Stimulated activated CD4-positive, alpha-beta T cell treated with anti-CD3 and anti-CD28 coated beads, TNF-alpha, amount 100 ng/mL, for 4 hours (primary cell): ENCODE data around the gene IRF9.

Experiments
- DNase-seq, 3 experiments: peaks; one replicate each; pipeline ENCODE4 v3.0.0-alpha.2; 2020; ENCODE audit warnings: low read depth in 3 of 3

The IRF9 gene

GRCh38 chr14:24177891-24178290 lies 16.8 kb downstream of the IRF9 start:
- no peak for DNase-seq

- DNase-seq = no peak
Measured at GRCh38 chr14:24178399-24179178, 17.5 kb downstream of the IRF9 start.

GRCh38 chr14:24179294-24179960 lies 18.4 kb downstream of the IRF9 start:
- no peak for DNase-seq

- DNase-seq = no peak
Measured at GRCh38 chr14:24179961-24180796, 19.1 kb downstream of the IRF9 start.

GRCh38 chr14:24181371-24182077 lies 20.5 kb downstream of the IRF9 start:
- DNase-seq = no peak

- no peak for DNase-seq
Measured at GRCh38 chr14:24182110-24182882, 21.2 kb downstream of the IRF9 start.

GRCh38 chr14:24183014-24183481 lies 22.0 kb downstream of the IRF9 start:
- DNase-seq = no peak

GRCh38 chr14:24184104-24184970 lies 23.3 kb downstream of the IRF9 start:
- no peak for DNase-seq

- DNase-seq = no peak
Measured at GRCh38 chr14:24185026-24185425, 24.0 kb downstream of the IRF9 start.

- DNase-seq = no peak
Measured at GRCh38 chr14:24185741-24186140, 24.7 kb downstream of the IRF9 start.

GRCh38 chr14:24186831-24187538 lies 25.9 kb downstream of the IRF9 start:
- DNase-seq = no peak

GRCh38 chr14:24187539-24187915 lies 26.5 kb downstream of the IRF9 start:
- no peak for DNase-seq

GRCh38 chr14:24188251-24189058 lies 27.4 kb downstream of the IRF9 start, which contains the start of gene IPO4:
IPO4 (minus strand) TSS chr14:24188816; CDS start chr14:24188787, 29 bp downstream.
- peak; percentile 78 to 95 (median 91) for DNase-seq

- DNase-seq = no peak
Measured at GRCh38 chr14:24189059-24189375, 28.0 kb downstream of the IRF9 start.

GRCh38 chr14:24189460-24189859 lies 28.4 kb downstream of the IRF9 start:
- no peak for DNase-seq

GRCh38 chr14:24190416-24190815 lies 29.4 kb downstream of the IRF9 start:
- DNase-seq = no peak

- DNase-seq = no peak
Measured at GRCh38 chr14:24192933-24193332, 31.9 kb downstream of the IRF9 start.

GRCh38 chr14:24194186-24194872 lies 33.3 kb downstream of the IRF9 start:
- no peak for DNase-seq
